ENCODE results near the gene OPA3. TPM values are rescaled to one million over a fixed set of nuclear protein-coding genes. Genes with fewer than 3 reads are reported as not detected.
"Not testable (repeated sequence)": the region's sequence is repeated elsewhere in the genome, so short reads cannot be mapped to it uniquely, and the experiment has no call there.

The OPA3 gene
- total RNA-seq, 1 donor from 2014 or later, result 15.3 TPM

DNA sequence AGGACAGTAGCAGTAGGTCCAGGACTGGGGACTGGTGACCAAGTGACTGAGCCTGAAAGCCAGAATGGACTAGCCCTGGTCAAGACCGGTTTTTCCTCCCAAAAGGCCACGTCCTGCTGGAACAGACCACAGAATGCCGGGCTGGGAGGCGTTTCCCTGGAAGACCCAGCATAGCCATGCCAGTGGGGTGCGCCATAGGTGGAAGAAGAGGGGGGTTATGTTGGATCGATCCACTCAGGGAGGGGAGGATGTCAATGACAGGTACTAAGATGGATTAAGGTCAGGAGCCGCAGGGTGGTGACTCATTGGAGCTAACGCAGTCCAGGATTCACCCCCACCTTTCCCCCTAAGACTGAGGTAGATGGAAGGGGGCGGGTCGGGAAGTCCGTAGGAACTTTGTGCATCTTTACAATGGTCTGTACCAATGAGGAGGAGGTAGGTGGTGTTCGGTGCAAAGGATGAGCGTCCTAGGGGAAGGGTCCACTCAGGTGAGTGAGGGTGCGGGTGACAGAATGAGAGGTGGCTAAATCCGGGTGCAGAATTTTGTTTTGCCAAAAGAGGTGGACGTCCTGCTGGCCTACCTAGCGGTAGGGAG, 56.4 kb downstream of the OPA3 start:
- DNase-seq (ENCODE audit: low spot score), result no peak
- intact Hi-C loops (cut with DNase I), result loop anchor here (5.0 kb wide), 1 partner anchor 39 kb away; no protein-coding TSS in a partner anchor

- DNase-seq (ENCODE audit: low spot score), result no peak
- intact Hi-C loops (cut with DNase I), result loop anchor here (5.0 kb wide), 1 partner anchor 40 kb away; no protein-coding TSS in a partner anchor
These were observed 56.9 kb downstream of the OPA3 start for GRCh38 chr19:45527731-45528130.

DNA sequence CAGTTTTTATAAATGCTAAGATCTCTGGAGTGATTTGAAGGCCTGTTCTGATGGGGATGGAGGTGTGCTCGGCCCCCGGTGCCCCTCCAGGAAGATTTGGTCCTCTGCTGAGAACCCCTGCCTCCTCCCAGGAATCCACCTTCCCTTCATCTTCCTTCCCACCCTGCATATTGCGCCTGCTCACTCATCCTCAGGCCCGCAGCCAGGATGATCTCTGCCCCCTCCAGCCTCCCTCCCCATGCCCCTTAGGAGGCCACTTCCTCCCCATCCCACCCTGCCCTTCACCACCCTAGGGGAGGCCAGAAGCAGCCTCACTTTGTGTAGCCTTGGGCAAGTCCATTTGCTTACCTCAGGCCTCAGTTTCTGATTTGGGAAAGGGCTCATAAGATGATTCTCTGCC, 57.6 kb downstream of the OPA3 start:
- intact Hi-C loops (cut with DNase I), result loop anchor here (5.0 kb wide), 1 partner anchor 40 kb away; no protein-coding TSS in a partner anchor

DNA sequence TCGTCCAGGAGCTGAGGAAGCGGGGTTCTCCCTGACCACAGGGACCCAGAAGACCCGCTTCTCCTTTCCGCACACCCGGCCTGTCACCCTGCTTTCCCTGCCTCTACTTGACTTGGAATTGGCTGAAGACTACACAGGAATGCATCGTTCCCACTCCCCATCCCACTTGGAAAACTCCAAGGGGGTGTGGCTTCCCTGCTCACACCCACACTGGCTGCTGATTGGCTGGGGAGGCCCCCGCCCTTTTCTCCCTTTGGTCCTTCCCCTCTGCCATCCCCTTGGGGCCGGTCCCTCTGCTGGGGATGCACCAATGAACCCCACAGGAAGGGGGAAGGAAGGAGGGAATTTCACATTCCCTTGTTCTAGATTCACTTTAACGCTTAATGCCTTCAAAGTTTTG, 58.5 kb downstream of the OPA3 start:
- intact Hi-C loops (cut with DNase I), result loop anchor here (5.0 kb wide), 1 partner anchor 41 kb away; no protein-coding TSS in a partner anchor

More for the DNA sequence above, 57.6 kb downstream of the OPA3 start:
- DNase-seq (ENCODE audit: low spot score), result no peak

GRCh38 chr19:45524575-45525129, 60.0 kb downstream of the OPA3 start:
- intact Hi-C loops (cut with DNase I), result loop anchor here (5.0 kb wide), 2 partner anchors 33 to 43 kb away; no protein-coding TSS in a partner anchor
- DNase-seq (ENCODE audit: low spot score), result no peak

More for the DNA sequence above, 58.5 kb downstream of the OPA3 start:
- no peak for DNase-seq (ENCODE audit: low spot score)

DNA sequence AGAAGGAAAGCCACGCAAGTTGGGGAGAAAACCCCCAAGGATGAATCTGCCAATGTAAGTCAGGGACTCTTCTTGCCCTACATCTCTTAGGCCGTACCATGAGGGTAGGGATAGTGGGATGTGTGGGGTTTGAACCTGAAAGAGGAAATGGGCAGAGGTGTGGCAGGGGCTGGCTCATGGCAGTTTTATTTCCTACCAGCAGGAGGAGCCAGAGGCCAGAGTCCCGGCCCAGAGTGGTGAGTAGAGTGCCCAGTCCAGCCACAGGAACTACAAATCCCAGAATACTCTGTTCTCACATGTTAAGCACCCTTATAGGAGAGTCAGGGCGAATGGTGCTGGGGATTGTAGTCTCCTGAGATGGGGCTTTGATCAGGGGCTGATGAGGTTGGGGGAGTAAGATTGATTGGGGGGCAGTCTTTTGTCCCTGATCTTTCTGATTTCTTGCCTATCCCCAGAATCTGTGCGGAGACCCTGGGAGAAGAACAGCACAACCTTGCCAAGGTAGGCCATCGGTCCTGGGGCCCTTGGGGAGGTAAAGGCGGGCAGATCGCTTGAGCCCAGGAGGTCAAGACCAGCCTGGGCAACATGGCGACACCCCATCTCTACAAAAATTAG, 60.9 kb downstream of the OPA3 start:
- intact Hi-C loops (cut with DNase I), result loop anchor here (1.0 to 5.0 kb wide), 2 partner anchors 34 to 120 kb away; no protein-coding TSS in a partner anchor
- peak; percentile 89 for DNase-seq (ENCODE audit: low spot score)

DNA sequence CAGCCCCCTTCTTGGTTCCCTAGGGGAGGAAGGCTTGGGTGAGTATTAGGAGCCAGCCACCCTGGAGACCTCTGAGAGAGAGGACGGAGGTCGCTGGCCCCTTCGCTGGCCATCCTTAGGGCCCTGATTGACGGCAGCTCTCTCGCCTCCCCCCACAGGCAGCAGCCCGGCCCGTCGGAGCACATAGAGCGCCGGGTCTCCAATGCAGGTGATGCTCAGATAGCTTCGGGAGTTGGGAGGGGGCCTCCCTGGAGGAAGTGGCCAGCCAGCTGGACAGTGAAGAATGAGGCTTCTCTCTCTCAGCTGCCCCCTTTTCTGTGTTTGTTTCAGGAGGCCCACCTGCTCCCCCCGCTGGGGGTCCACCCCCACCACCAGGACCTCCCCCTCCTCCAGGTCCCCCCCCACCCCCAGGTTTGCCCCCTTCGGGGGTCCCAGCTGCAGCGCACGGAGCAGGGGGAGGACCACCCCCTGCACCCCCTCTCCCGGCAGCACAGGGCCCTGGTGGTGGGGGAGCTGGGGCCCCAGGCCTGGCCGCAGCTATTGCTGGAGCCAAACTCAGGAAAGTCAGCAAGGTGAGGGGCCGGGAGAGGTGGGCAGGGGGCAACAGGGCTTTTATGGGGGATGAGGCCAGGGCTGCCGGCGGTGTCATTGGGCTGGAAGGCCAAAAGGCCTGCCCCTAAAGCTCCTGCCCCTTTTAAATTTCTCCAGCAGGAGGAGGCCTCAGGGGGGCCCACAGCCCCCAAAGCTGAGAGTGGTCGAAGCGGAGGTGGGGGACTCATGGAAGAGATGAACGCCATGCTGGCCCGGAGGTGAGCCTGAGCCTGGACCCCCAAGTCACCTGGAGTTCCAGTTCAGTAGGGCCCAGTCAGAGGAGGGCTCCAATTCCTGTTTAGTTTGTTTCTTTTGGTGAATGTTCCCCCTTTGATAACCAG, 62.3 kb downstream of the OPA3 start:
- intact Hi-C loops (cut with DNase I), result loop anchor here (5.0 kb wide), 1 partner anchor 35 kb away; no protein-coding TSS in a partner anchor
- DNase-seq (ENCODE audit: low spot score), result no peak

- intact Hi-C loops (cut with DNase I), result no loop called here
- no peak for DNase-seq (ENCODE audit: low spot score)
These were observed 66.2 kb downstream of the OPA3 start for GRCh38 chr19:45518469-45518826.

- DNase-seq (ENCODE audit: low spot score), result no peak
- intact Hi-C loops (cut with DNase I), result no loop called here
These were observed 66.7 kb downstream of the OPA3 start for GRCh38 chr19:45517641-45518468.

DNA sequence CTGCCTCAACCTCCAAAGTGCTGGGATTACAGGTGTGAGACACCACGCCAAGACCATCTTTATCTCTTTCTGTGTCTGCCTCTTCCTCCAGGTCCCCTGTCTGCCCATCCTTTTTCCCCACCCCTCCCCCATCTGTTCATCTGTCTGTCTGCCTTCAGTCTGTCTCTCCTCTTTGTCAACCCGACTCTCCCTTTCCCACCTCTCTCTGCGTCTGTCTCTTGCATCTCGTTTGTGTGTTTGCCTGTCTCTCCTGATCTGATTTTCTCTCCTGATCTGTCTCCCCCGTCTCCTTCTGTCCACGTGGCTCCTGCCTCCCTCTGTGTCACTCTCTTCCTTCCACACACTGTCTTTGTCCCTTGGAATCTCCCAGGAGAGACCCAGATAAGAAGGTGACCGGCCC, 67.4 kb downstream of the OPA3 start:
- DNase-seq (ENCODE audit: low spot score), result no peak
- intact Hi-C loops (cut with DNase I), result no loop called here

DNA sequence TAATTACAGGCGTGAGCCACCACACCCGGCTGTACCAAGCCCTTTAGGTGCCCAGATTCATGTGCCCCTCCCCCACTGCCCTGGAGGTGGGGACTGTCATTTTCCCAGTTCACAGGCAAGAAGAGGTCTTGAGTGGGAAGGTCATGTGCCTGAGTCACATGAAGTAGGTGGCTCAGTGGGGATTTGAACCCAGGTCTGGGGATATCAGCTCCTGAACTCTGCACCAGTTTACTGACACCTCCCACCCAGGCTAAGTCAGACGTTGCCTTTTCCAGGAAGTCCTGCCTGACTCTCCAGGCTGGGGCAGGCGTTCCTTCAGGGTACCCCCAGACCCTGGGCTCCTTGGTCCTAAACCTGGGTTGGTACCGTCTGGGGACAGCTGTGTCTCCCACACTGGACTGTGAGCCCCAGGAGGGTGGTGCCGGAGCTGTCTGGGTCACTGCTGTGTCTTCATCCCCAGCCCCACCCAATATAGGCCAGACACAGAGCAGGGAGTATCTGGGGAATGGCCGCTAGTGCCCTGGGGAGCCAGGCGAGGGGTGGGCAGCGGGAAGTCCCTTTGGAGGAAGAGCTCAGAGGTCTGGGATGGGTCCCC, 68.7 kb downstream of the OPA3 start:
- intact Hi-C loops (cut with DNase I), result no loop called here
- DNase-seq (ENCODE audit: low spot score), result no peak

DNA sequence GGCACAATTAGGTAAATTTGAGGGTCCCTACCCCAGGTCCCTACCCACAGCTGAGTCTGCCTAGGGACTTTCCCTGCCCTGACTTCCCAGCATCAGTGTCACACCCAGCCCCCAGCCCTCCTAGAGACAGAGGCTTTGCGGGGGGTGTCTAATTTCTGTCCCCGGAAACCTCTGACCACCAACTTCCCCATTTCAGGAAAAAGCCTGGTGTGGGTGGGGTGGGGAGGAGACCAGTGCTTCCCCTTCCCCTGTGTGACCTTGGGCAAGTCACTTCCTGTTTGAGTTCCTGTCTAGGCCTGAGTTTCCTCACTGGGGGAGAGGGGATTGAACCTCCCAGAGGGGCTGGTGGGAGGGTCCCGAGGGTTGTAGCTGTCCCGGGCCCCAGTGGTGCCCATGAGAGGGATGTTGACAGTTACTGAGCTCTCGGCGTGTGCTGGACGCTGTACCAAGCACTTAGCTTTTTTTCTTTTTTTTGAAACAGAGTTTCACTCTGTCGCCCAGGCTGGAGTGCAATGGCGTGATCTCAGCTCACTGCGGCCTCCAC, 69.4 kb downstream of the OPA3 start:
- intact Hi-C loops (cut with DNase I), result no loop called here
- peak; percentile 92 for DNase-seq (ENCODE audit: low spot score)

- no peak for DNase-seq (ENCODE audit: low spot score)
- intact Hi-C loops (cut with DNase I), result no loop called here
These were observed 70.1 kb downstream of the OPA3 start for GRCh38 chr19:45514376-45515051.

DNA sequence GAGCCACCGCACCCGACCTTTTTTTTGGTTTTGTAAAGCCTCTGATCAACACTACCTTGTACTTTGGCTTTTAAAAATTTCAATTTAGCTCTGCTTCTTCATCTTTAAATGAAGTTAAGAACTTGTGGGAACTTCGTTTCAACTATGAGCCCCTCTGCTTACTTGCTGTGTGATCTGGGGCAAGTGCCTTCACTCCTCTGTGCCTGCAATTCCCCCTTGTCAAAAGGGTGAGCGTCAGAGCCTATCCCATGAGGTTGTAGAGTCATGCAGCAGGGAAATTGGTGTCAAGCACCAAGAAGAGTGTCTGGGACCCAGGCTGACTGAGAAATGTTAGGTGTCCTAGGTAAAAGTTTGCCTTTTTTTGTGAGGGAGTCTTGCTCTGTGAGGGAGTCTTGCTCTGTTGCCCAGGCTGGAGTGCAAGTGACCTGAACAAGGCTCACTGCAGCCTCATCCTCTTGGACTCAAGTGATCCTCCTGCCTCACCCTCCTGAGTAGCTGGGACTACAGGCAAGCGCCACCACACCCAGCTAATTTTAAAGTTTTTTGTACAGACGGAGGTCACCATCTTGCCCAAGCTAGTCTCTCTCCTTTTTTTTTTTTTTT, 71.6 kb downstream of the OPA3 start:
- no peak for DNase-seq (ENCODE audit: low spot score)
- intact Hi-C loops (cut with DNase I), result no loop called here

GRCh38 chr19:45511074-45511473, 73.5 kb downstream of the OPA3 start:
- no peak for DNase-seq (ENCODE audit: low spot score)
- intact Hi-C loops (cut with DNase I), result no loop called here

DNA sequence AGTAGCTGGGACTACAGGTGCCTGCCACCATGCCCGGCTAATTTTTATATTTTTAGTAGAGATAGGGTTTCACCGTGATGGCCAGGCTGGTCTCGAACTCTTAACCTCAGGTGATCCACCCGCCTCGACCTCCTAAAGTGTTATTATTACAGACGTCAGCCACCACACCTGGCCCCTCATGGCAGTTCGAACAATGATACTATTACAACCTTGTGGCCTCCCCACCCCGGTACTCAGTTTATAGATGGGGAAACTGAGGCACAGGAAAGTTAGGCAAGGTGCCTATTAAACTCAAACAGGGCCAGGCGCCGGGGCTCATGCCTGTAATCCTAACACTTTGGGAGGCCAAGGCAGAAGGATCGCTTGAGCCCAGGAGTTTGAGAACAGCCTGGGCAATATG, 74.2 kb downstream of the OPA3 start:
- intact Hi-C loops (cut with DNase I); DNase-seq (ENCODE audit: low spot score): not testable (repeated sequence)

DNA sequence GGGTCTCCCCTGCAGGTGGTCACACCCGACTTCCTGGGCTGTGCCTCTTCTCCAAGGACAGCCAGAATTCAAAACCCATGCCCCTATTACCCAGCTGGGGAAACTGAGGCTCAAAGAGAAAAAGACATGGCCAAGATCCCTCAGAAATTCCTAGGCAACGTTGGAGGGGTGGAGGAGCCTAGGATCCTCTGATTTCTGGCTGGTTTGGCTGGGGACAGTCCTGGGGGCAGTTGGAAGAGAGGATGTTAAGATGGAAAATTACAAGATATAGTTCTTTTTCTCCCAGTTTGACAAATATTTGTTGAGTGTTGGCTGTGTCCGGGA, 74.9 kb downstream of the OPA3 start:
- intact Hi-C loops (cut with DNase I), result no loop called here
- no peak for DNase-seq (ENCODE audit: low spot score)

All from cardiac septum (tissue), 1 donor.